Neural cell (in vitro differentiated cells): ENCODE data around the gene OSR1. TPM values are rescaled to one million over a fixed set of nuclear protein-coding genes. Genes with fewer than 3 reads are reported as not detected.
A peak's percentile ranks its signal among the peaks of the same experiment; 100 is the strongest.

Experiments used
- H2AFZ ChIP-seq: fragments of 200-600, 300-800 bp; sonication (generic), shearing (Covaris generic); 2 replicates; pipeline ENCODE4 v1.6.0; 2014; ENCODE audit warnings: low read depth, mild to moderate bottlenecking, antibody characterized with exemption, low read length, moderate library complexity
- H3F3A ChIP-seq: fragments of 200-600 bp; shearing (Covaris generic); 2 replicates; pipeline ENCODE4 v1.6.1; 2016; ENCODE audit warnings: mild to moderate bottlenecking, moderate library complexity, mixed read lengths, antibody characterized with exemption, low read length; ENCODE audit not compliant: insufficient read depth, poor library complexity, severe bottlenecking
- H3K27ac ChIP-seq: fragments of 200-600, 300-800 bp; sonication (generic), shearing (Covaris generic); 2 replicates; pipeline ENCODE4 v1.5.1; 2014; ENCODE audit warnings: mild to moderate bottlenecking, low read length, moderate library complexity
- H3K27me3 ChIP-seq: fragments of 300-800, 200-600 bp; sonication (generic), shearing (Covaris generic); 2 replicates; pipeline ENCODE4 v1.6.0; 2014; ENCODE audit warnings: mild to moderate bottlenecking, low read depth, low read length, moderate library complexity; ENCODE audit not compliant: insufficient read depth
- H3K36me3 ChIP-seq: fragments of 300-800, 200-600 bp; sonication (generic), shearing (Covaris generic); 2 replicates; pipeline ENCODE4 v1.5.1; 2014; ENCODE audit warnings: mild to moderate bottlenecking, antibody characterized with exemption, low read length, moderate library complexity; ENCODE audit not compliant: insufficient read depth
- H3K4me2 ChIP-seq: fragments of 300-800, 200-600 bp; sonication (generic), shearing (Covaris generic); 2 replicates; pipeline ENCODE4 v1.6.0; 2014; ENCODE audit warnings: mild to moderate bottlenecking, low read length
- H3K4me3 ChIP-seq: fragments of 300-800, 200-600 bp; sonication (generic), shearing (Covaris generic); 2 replicates; pipeline ENCODE4 v1.5.1; 2014; ENCODE audit warnings: mild to moderate bottlenecking, low read length, moderate library complexity
- H3K79me2 ChIP-seq: fragments of 200-600 bp; shearing (Covaris generic); replicated peaks from 2 replicates; pipeline ENCODE4 v1.6.0; 2014; ENCODE audit warnings: mild to moderate bottlenecking, low read length, moderate library complexity; ENCODE audit not compliant: insufficient read depth
- H3K9ac ChIP-seq: fragments of 300-800, 200-600 bp; sonication (generic), shearing (Covaris generic); 2 replicates; pipeline ENCODE4 v1.6.1; 2016; ENCODE audit warnings: mild to moderate bottlenecking, low read length, mixed read lengths
- H3K9me2 ChIP-seq: fragments of 200-600 bp; shearing (Covaris generic); 2 replicates; pipeline ENCODE4 v1.6.1; 2016; ENCODE audit warnings: mild to moderate bottlenecking, low read length, mixed read lengths; ENCODE audit not compliant: insufficient read depth
- H3K9me3 ChIP-seq: fragments of 200-600, 300-800 bp; sonication (generic), shearing (Covaris generic); 2 replicates; pipeline ENCODE4 v1.6.1; 2016; ENCODE audit warnings: mild to moderate bottlenecking, mixed run types, low read length, moderate library complexity, mixed read lengths
- H4K20me1 ChIP-seq: fragments of 200-600 bp; shearing (Covaris generic); 2 replicates; pipeline ENCODE4 v1.6.1; 2016; ENCODE audit warnings: mild to moderate bottlenecking, mixed run types; ENCODE audit not compliant: insufficient read depth
- CTCF ChIP-seq: fragments of 450-650 bp; IDR thresholded peaks from 2 replicates; pipeline ENCODE4 v1.5.1; 2014; ENCODE audit warnings: antibody characterized with exemption, mild to moderate bottlenecking, moderate library complexity; ENCODE audit not compliant: poor library complexity, severe bottlenecking
- EP300 ChIP-seq: fragments of 450-650 bp; conservative IDR thresholded peaks from 2 replicates; pipeline ENCODE4 v1.6.1; 2014; ENCODE audit warnings: antibody characterized with exemption, mild to moderate bottlenecking, moderate library complexity; ENCODE audit not compliant: poor library complexity, severe bottlenecking
- EZH2 ChIP-seq: fragments of 200-600, 300-800 bp; shearing (Covaris generic), sonication (generic); IDR thresholded peaks from 2 replicates; pipeline ENCODE4 v1.6.1; 2014; ENCODE audit warnings: antibody characterized with exemption, low read length, borderline replicate concordance, mild to moderate bottlenecking; ENCODE audit not compliant: insufficient read depth, poor library complexity, severe bottlenecking
- MXI1 ChIP-seq: fragments of 450-650 bp; conservative IDR thresholded peaks from 2 replicates; pipeline ENCODE4 v1.6.1; 2014; ENCODE audit warnings: antibody characterized with exemption, mild to moderate bottlenecking; ENCODE audit not compliant: poor library complexity, severe bottlenecking
- POLR2AphosphoS5 ChIP-seq: IDR thresholded peaks from 2 replicates; pipeline ENCODE4 v1.6.1; 2012
- REST ChIP-seq: IDR thresholded peaks from 2 replicates; pipeline ENCODE4 v1.6.1; 2012; ENCODE audit warnings: borderline replicate concordance
- SMC3 ChIP-seq: fragments of 450-650 bp; conservative IDR thresholded peaks from 2 replicates; pipeline ENCODE4 v1.6.1; 2014; ENCODE audit warnings: antibody characterized with exemption, mild to moderate bottlenecking, moderate library complexity; ENCODE audit not compliant: poor library complexity
- TAF1 ChIP-seq: IDR thresholded peaks from 2 replicates; pipeline ENCODE4 v1.6.1; 2012; ENCODE audit warnings: low read depth
- polyA plus RNA-seq: library from polyadenylated mRNA; depleted of rRNA; stranded (reverse); fragments of >200 nt; gene quantifications from 2 replicates; pipeline ENCODE4 v1.2.3, GENCODE V29; 2014

Gene OSR1
- polyA plus RNA-seq, 1 donor from 2014 or later: not detected

GRCh38 chr2:19357402-19358241 lies 801 bp downstream of the OSR1 start:
- Histone ChIP-seq H3K4me3 (peak overlapping the region; percentile 57), H2AFZ (no peak overlapping the region), H3K27ac (no peak overlapping the region)

More at GRCh38 chr2:19357402-19358241, 801 bp downstream of the OSR1 start:
- Histone ChIP-seq H3K9me2 (no peaks in the 10 kb centered on the region), H3F3A (no peaks in the 10 kb centered on the region), H3K9me3 (peaks cover 4% of the 10 kb centered on the region), H4K20me1 (no peaks in the 10 kb centered on the region), H3K9ac (no peak overlapping the region), H3K4me2 (no peak overlapping the region), H3K36me3 (no peaks in the 10 kb centered on the region), H3K79me2 (no peaks in the 10 kb centered on the region), H3K27me3 (peaks cover 100% of the 10 kb centered on the region)
- no peak for TF ChIP-seq EZH2
- TF ChIP-seq TAF1: no peak
- no peak for TF ChIP-seq SMC3
- no peak for TF ChIP-seq CTCF
- TF ChIP-seq EP300: no peak
- no peak for TF ChIP-seq REST
- no peak for TF ChIP-seq MXI1
- peak; percentile 56 for TF ChIP-seq POLR2AphosphoS5
